GM23338 (cell line): ENCODE data around the gene ITPRID1. TPM values are rescaled to one million over a fixed set of nuclear protein-coding genes. Genes with fewer than 3 reads are reported as not detected.
A peak's percentile ranks its signal among the peaks of the same experiment; 100 is the strongest.

Source experiments
- ATAC-seq: fragments of 200-7000 bp; cut with Tn5 transposase; 3 replicates; pipeline ENCODE4 v1.9.1; 2020
- DNase-seq: peaks from one replicate; pipeline ENCODE4 v3.0.0-alpha.2; 2015; ENCODE audit warnings: low spot score
- H2AFZ ChIP-seq: fragments of 200-600 bp; sonication (generic); 2 replicates; pipeline ENCODE4 v1.8.0; 2016; ENCODE audit warnings: antibody characterized with exemption, mild to moderate bottlenecking, moderate library complexity
- H3F3A ChIP-seq: fragments of 200-600 bp; sonication (generic); replicated peaks from 2 replicates; pipeline ENCODE4 v1.8.0; 2017; ENCODE audit warnings: antibody characterized with exemption, mixed run types, low read depth
- H3K27ac ChIP-seq: fragments of 200-600 bp; sonication (generic); 2 replicates; pipeline ENCODE4 v1.6.1; 2016; ENCODE audit warnings: low read depth
- H3K27me3 ChIP-seq: fragments of 200-600 bp; sonication (generic); 2 replicates; pipeline ENCODE4 v1.8.0; 2016; ENCODE audit warnings: mild to moderate bottlenecking, mixed run types, moderate library complexity; ENCODE audit not compliant: insufficient read depth
- H3K36me3 ChIP-seq: fragments of 200-600 bp; sonication (generic); 2 replicates; pipeline ENCODE4 v1.8.0; 2016; ENCODE audit warnings: mild to moderate bottlenecking; ENCODE audit not compliant: insufficient read depth
- H3K4me1 ChIP-seq: fragments of 200-600 bp; sonication (generic); 2 replicates; pipeline ENCODE4 v1.8.0; 2016; ENCODE audit warnings: mild to moderate bottlenecking, moderate library complexity; ENCODE audit not compliant: insufficient read depth
- H3K4me2 ChIP-seq: fragments of 200-600 bp; sonication (generic); 2 replicates; pipeline ENCODE4 v1.7.1; 2017; ENCODE audit warnings: mixed run types
- H3K4me3 ChIP-seq: fragments of 200-600 bp; sonication (generic); 2 replicates; pipeline ENCODE4 v1.6.1; 2016; ENCODE audit warnings: mixed run types
- H3K79me2 ChIP-seq: fragments of 200-600 bp; sonication (generic); replicated peaks from 2 replicates; pipeline ENCODE4 v1.8.0; 2017; ENCODE audit warnings: mild to moderate bottlenecking; ENCODE audit not compliant: insufficient read depth
- H3K9me2 ChIP-seq: fragments of 200-600 bp; sonication (generic); 2 replicates; pipeline ENCODE4 v1.8.0; 2017; ENCODE audit not compliant: insufficient read depth
- H4K20me1 ChIP-seq: fragments of 200-600 bp; sonication (generic); replicated peaks from 2 replicates; pipeline ENCODE4 v1.8.0; 2017; ENCODE audit warnings: mild to moderate bottlenecking; ENCODE audit not compliant: insufficient read depth
- H3K27ac Mint-ChIP-seq: 2 replicates; pipeline ENCODE4 v1.8.0; 2020; ENCODE audit warnings: inconsistent platforms, mild to moderate bottlenecking, moderate library complexity, mixed read lengths
- H3K27me3 Mint-ChIP-seq: 3 replicates; pipeline ENCODE4 v1.8.0; 2022; ENCODE audit warnings: low read depth, mild to moderate bottlenecking, moderate library complexity, mixed read lengths, inconsistent platforms; ENCODE audit not compliant: insufficient read depth, poor library complexity
- H3K36me3 Mint-ChIP-seq: 3 replicates; pipeline ENCODE4 v1.8.0; 2021; ENCODE audit warnings: low read depth, mild to moderate bottlenecking, inconsistent platforms, moderate library complexity, mixed read lengths
- H3K4me1 Mint-ChIP-seq: 3 replicates; pipeline ENCODE4 v1.8.0; 2020; ENCODE audit warnings: mild to moderate bottlenecking, inconsistent platforms, mixed read lengths
- H3K4me3 Mint-ChIP-seq: 3 replicates; pipeline ENCODE4 v1.8.0; 2021; ENCODE audit warnings: moderate library complexity, mild to moderate bottlenecking, inconsistent platforms, mixed read lengths
- H3K9me3 Mint-ChIP-seq: 3 replicates; pipeline ENCODE4 v1.8.0; 2020; ENCODE audit warnings: moderate library complexity, mild to moderate bottlenecking, inconsistent platforms, mixed read lengths
- CREB1 ChIP-seq: fragments of 250-450 bp; sonication (Bioruptor Pico); IDR thresholded peaks from 2 replicates; pipeline ENCODE4 v1.5.0; 2020; ENCODE audit warnings: low read depth, mild to moderate bottlenecking, moderate library complexity
- EZH2 ChIP-seq: fragments of 200-600 bp; sonication (generic); IDR thresholded peaks from one replicate; pipeline ENCODE4 v1.8.0; 2017; ENCODE audit warnings: antibody characterized with exemption, mild to moderate bottlenecking, low read depth; ENCODE audit not compliant: unreplicated experiment
- EZH2phosphoT487 ChIP-seq: fragments of 200-600 bp; sonication (generic); IDR thresholded peaks from one replicate; pipeline ENCODE4 v1.8.1; 2018; ENCODE audit warnings: antibody characterized with exemption; ENCODE audit not compliant: unreplicated experiment
- NANOG ChIP-seq: IDR thresholded peaks from 2 replicates; pipeline ENCODE4 v1.6.1; 2016; ENCODE audit warnings: antibody characterized with exemption, borderline replicate concordance
- STAT1 ChIP-seq: IDR thresholded peaks from one replicate; pipeline ENCODE4 v1.6.1; 2016; ENCODE audit warnings: antibody characterized with exemption; ENCODE audit not compliant: unreplicated experiment
- ZNF114 ChIP-seq: fragments of 250-450 bp; sonication (Bioruptor Pico); IDR thresholded peaks from 2 replicates; pipeline ENCODE4 v1.5.0; 2020; ENCODE audit warnings: mild to moderate bottlenecking, moderate library complexity
- ZNF331 ChIP-seq: fragments of 250-450 bp; sonication (Bioruptor Pico); IDR thresholded peaks from 2 replicates; pipeline ENCODE4 v1.5.0; 2020; ENCODE audit warnings: low read depth, mild to moderate bottlenecking, moderate library complexity
- polyA plus RNA-seq: library from polyadenylated mRNA; unstranded; fragments of >200 nt; fragmentation: Nextera tagmentation; extraction: Ambion mirVana; gene quantifications from 2 replicates; pipeline ENCODE4 v1.2.1, GENCODE V29; 2016
- total RNA-seq: library from RNA; depleted of rRNA; stranded (reverse); fragments of >200 nt; shearing (Covaris generic); gene quantifications from 2 replicates; pipeline ENCODE4 v1.2.3, GENCODE V29; 2014
- TF ChIP-seq, protein P1 (sequence below), 2 experiments: fragments of 200-600 bp in 1 of 2; sonication (generic) in 1 of 2; conservative IDR thresholded peaks; 2 replicates each; pipeline versions ENCODE4 v1.5.1 to v1.6.1; 2016 to 2017; ENCODE audit warnings: antibody characterized with exemption in 2 of 2, low read depth in 2 of 2, mild to moderate bottlenecking in 2 of 2, moderate library complexity in 1 of 2
- TF ChIP-seq, protein P2 (sequence below): IDR thresholded peaks from one replicate; pipeline ENCODE4 v1.6.1; 2018; ENCODE audit warnings: antibody characterized with exemption; ENCODE audit not compliant: unreplicated experiment
- TF ChIP-seq, protein P3 (sequence below): IDR thresholded peaks from 2 replicates; pipeline ENCODE4 v1.6.1; 2016; ENCODE audit warnings: antibody characterized with exemption

Gene ITPRID1
- total and polyA plus RNA-seq, 2 experiments from 2014 or later, result 0.05 to 0.45 TPM

DNA sequence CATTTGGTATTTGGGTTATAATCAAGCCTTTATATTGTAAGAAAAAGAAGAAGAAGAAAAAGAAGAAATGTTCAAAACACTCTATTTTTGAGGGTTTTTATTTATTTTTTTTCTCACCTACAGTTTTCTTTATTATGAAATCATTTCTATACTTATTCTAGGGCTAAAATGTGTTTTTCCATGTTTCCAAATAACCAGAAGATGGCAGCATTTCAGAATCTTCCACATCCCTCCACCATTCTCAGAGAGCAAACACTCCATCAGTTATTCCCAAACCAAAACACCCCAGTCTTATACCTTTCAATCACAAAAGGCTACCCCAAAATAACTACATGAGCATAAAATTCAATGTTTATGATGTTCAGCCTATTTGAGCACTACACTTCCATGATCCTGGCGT lies 134.4 kb downstream of the ITPRID1 start:
- no peaks in the 10 kb centered on the region for H3K9me3 Mint-ChIP-seq
- H3K36me3 ChIP-seq, result no peaks in the 10 kb centered on the region
- peaks cover 5% of the 10 kb centered on the region; the same call in 1 of the 2 replicates for H3K9me2 ChIP-seq
- no peak overlapping the region for H2AFZ ChIP-seq
- no peak overlapping the region for H3K4me3 ChIP-seq
- H3K27ac ChIP-seq, result no peak overlapping the region
- TF ChIP-seq CREB1 (CRISPR knock-in tag), result no peak
- TF ChIP-seq, protein P1, sequence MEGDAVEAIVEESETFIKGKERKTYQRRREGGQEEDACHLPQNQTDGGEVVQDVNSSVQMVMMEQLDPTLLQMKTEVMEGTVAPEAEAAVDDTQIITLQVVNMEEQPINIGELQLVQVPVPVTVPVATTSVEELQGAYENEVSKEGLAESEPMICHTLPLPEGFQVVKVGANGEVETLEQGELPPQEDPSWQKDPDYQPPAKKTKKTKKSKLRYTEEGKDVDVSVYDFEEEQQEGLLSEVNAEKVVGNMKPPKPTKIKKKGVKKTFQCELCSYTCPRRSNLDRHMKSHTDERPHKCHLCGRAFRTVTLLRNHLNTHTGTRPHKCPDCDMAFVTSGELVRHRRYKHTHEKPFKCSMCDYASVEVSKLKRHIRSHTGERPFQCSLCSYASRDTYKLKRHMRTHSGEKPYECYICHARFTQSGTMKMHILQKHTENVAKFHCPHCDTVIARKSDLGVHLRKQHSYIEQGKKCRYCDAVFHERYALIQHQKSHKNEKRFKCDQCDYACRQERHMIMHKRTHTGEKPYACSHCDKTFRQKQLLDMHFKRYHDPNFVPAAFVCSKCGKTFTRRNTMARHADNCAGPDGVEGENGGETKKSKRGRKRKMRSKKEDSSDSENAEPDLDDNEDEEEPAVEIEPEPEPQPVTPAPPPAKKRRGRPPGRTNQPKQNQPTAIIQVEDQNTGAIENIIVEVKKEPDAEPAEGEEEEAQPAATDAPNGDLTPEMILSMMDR (conservative IDR thresholded peaks at IDR 0.05; ENCODE audit: low read depth in 2 of 2), result peak; percentile 53 to 62
- DNase-seq (peak; percentile 49), ATAC-seq (no peak)
- no peaks in the 10 kb centered on the region for H3K79me2 ChIP-seq
- H3K4me1 Mint-ChIP-seq, result peaks cover 40% of the 10 kb centered on the region
- peaks cover 2% of the 10 kb centered on the region for H3K27me3 Mint-ChIP-seq
- no peaks in the 10 kb centered on the region for H3F3A ChIP-seq
- peaks cover 43% of the 10 kb centered on the region for H3K4me1 ChIP-seq
- H3K4me3 Mint-ChIP-seq, result no peak overlapping the region
- no peaks in the 10 kb centered on the region for H4K20me1 ChIP-seq
- no peak overlapping the region for H3K4me2 ChIP-seq
- H3K27ac Mint-ChIP-seq, result no peak overlapping the region
- H3K27me3 ChIP-seq, result no peaks in the 10 kb centered on the region
- H3K36me3 Mint-ChIP-seq, result no peaks in the 10 kb centered on the region

DNA sequence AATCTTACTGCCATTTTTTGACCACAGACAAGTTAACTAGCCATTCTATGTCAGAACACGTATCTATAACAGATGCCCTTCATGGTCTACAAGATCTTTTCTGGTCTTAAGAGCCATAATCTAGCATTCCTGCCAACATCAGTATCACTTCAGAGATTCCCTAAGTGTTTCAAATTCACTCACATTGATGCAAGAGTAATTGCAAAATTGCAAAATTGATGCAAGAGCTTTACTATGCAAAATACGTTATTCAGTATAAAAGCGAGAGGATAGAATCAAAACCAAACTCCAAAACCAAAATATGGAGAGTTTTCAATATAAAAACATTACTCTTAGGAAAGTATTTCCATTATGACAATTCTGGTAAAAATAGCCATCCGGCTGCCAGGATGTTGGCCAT lies 135.0 kb downstream of the ITPRID1 start:
- H3K9me2 ChIP-seq, result peaks cover 5% of the 10 kb centered on the region
- no peak overlapping the region for H3K4me3 ChIP-seq
- no peak overlapping the region for H2AFZ ChIP-seq
- H3K79me2 ChIP-seq, result no peaks in the 10 kb centered on the region
- peaks cover 40% of the 10 kb centered on the region for H3K4me1 Mint-ChIP-seq
- H3F3A ChIP-seq, result no peaks in the 10 kb centered on the region
- H3K36me3 ChIP-seq, result no peaks in the 10 kb centered on the region
- no peak overlapping the region for H3K27ac Mint-ChIP-seq
- H3K36me3 Mint-ChIP-seq, result no peaks in the 10 kb centered on the region
- no peak overlapping the region for H3K4me2 ChIP-seq
- H3K27me3 Mint-ChIP-seq, result peaks cover 2% of the 10 kb centered on the region
- H3K4me3 Mint-ChIP-seq, result no peak overlapping the region; the same call in 2 of the 3 replicates
- peaks cover 43% of the 10 kb centered on the region for H3K4me1 ChIP-seq
- no peak for ATAC-seq
- H3K27me3 ChIP-seq, result no peaks in the 10 kb centered on the region
- TF ChIP-seq, protein P2, sequence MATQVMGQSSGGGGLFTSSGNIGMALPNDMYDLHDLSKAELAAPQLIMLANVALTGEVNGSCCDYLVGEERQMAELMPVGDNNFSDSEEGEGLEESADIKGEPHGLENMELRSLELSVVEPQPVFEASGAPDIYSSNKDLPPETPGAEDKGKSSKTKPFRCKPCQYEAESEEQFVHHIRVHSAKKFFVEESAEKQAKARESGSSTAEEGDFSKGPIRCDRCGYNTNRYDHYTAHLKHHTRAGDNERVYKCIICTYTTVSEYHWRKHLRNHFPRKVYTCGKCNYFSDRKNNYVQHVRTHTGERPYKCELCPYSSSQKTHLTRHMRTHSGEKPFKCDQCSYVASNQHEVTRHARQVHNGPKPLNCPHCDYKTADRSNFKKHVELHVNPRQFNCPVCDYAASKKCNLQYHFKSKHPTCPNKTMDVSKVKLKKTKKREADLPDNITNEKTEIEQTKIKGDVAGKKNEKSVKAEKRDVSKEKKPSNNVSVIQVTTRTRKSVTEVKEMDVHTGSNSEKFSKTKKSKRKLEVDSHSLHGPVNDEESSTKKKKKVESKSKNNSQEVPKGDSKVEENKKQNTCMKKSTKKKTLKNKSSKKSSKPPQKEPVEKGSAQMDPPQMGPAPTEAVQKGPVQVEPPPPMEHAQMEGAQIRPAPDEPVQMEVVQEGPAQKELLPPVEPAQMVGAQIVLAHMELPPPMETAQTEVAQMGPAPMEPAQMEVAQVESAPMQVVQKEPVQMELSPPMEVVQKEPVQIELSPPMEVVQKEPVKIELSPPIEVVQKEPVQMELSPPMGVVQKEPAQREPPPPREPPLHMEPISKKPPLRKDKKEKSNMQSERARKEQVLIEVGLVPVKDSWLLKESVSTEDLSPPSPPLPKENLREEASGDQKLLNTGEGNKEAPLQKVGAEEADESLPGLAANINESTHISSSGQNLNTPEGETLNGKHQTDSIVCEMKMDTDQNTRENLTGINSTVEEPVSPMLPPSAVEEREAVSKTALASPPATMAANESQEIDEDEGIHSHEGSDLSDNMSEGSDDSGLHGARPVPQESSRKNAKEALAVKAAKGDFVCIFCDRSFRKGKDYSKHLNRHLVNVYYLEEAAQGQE, result no peak
- TF ChIP-seq EZH2, result no peak
- TF ChIP-seq STAT1, result no peak
- no peak for TF ChIP-seq NANOG
- TF ChIP-seq ZNF114 (CRISPR knock-in tag), result no peak
- no peak for TF ChIP-seq ZNF331 (CRISPR knock-in tag)
- no peak for TF ChIP-seq EZH2phosphoT487
- TF ChIP-seq, protein P3, sequence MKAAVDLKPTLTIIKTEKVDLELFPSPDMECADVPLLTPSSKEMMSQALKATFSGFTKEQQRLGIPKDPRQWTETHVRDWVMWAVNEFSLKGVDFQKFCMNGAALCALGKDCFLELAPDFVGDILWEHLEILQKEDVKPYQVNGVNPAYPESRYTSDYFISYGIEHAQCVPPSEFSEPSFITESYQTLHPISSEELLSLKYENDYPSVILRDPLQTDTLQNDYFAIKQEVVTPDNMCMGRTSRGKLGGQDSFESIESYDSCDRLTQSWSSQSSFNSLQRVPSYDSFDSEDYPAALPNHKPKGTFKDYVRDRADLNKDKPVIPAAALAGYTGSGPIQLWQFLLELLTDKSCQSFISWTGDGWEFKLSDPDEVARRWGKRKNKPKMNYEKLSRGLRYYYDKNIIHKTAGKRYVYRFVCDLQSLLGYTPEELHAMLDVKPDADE, result no peak
- no peak for DNase-seq
- H3K27ac ChIP-seq, result no peak overlapping the region
- no peaks in the 10 kb centered on the region for H4K20me1 ChIP-seq
- H3K9me3 Mint-ChIP-seq, result no peaks in the 10 kb centered on the region
